Neural cell (in vitro differentiated cells): ENCODE data around the gene CDH12. TPM values are rescaled to one million over a fixed set of nuclear protein-coding genes. Genes with fewer than 3 reads are reported as not detected.

Experiments
- H2AFZ ChIP-seq: fragments of 200-600, 300-800 bp; sonication (generic), shearing (Covaris generic); 2 replicates; pipeline ENCODE4 v1.6.0; 2014; ENCODE audit warnings: low read depth, mild to moderate bottlenecking, antibody characterized with exemption, low read length, moderate library complexity
- H3F3A ChIP-seq: fragments of 200-600 bp; shearing (Covaris generic); 2 replicates; pipeline ENCODE4 v1.6.1; 2016; ENCODE audit warnings: mild to moderate bottlenecking, moderate library complexity, mixed read lengths, antibody characterized with exemption, low read length; ENCODE audit not compliant: insufficient read depth, poor library complexity, severe bottlenecking
- H3K27ac ChIP-seq: fragments of 200-600, 300-800 bp; sonication (generic), shearing (Covaris generic); 2 replicates; pipeline ENCODE4 v1.5.1; 2014; ENCODE audit warnings: mild to moderate bottlenecking, low read length, moderate library complexity
- H3K27me3 ChIP-seq: fragments of 300-800, 200-600 bp; sonication (generic), shearing (Covaris generic); 2 replicates; pipeline ENCODE4 v1.6.0; 2014; ENCODE audit warnings: mild to moderate bottlenecking, low read depth, low read length, moderate library complexity; ENCODE audit not compliant: insufficient read depth
- H3K36me3 ChIP-seq: fragments of 300-800, 200-600 bp; sonication (generic), shearing (Covaris generic); 2 replicates; pipeline ENCODE4 v1.5.1; 2014; ENCODE audit warnings: mild to moderate bottlenecking, antibody characterized with exemption, low read length, moderate library complexity; ENCODE audit not compliant: insufficient read depth
- H3K4me2 ChIP-seq: fragments of 300-800, 200-600 bp; sonication (generic), shearing (Covaris generic); 2 replicates; pipeline ENCODE4 v1.6.0; 2014; ENCODE audit warnings: mild to moderate bottlenecking, low read length
- H3K4me3 ChIP-seq: fragments of 300-800, 200-600 bp; sonication (generic), shearing (Covaris generic); 2 replicates; pipeline ENCODE4 v1.5.1; 2014; ENCODE audit warnings: mild to moderate bottlenecking, low read length, moderate library complexity
- H3K79me2 ChIP-seq: fragments of 200-600 bp; shearing (Covaris generic); replicated peaks from 2 replicates; pipeline ENCODE4 v1.6.0; 2014; ENCODE audit warnings: mild to moderate bottlenecking, low read length, moderate library complexity; ENCODE audit not compliant: insufficient read depth
- H3K9ac ChIP-seq: fragments of 300-800, 200-600 bp; sonication (generic), shearing (Covaris generic); 2 replicates; pipeline ENCODE4 v1.6.1; 2016; ENCODE audit warnings: mild to moderate bottlenecking, low read length, mixed read lengths
- H3K9me2 ChIP-seq: fragments of 200-600 bp; shearing (Covaris generic); 2 replicates; pipeline ENCODE4 v1.6.1; 2016; ENCODE audit warnings: mild to moderate bottlenecking, low read length, mixed read lengths; ENCODE audit not compliant: insufficient read depth
- H3K9me3 ChIP-seq: fragments of 200-600, 300-800 bp; sonication (generic), shearing (Covaris generic); 2 replicates; pipeline ENCODE4 v1.6.1; 2016; ENCODE audit warnings: mild to moderate bottlenecking, mixed run types, low read length, moderate library complexity, mixed read lengths
- H4K20me1 ChIP-seq: fragments of 200-600 bp; shearing (Covaris generic); 2 replicates; pipeline ENCODE4 v1.6.1; 2016; ENCODE audit warnings: mild to moderate bottlenecking, mixed run types; ENCODE audit not compliant: insufficient read depth
- EP300 ChIP-seq: fragments of 450-650 bp; conservative IDR thresholded peaks from 2 replicates; pipeline ENCODE4 v1.6.1; 2014; ENCODE audit warnings: antibody characterized with exemption, mild to moderate bottlenecking, moderate library complexity; ENCODE audit not compliant: poor library complexity, severe bottlenecking
- EZH2 ChIP-seq: fragments of 200-600, 300-800 bp; shearing (Covaris generic), sonication (generic); IDR thresholded peaks from 2 replicates; pipeline ENCODE4 v1.6.1; 2014; ENCODE audit warnings: antibody characterized with exemption, low read length, borderline replicate concordance, mild to moderate bottlenecking; ENCODE audit not compliant: insufficient read depth, poor library complexity, severe bottlenecking
- MXI1 ChIP-seq: fragments of 450-650 bp; conservative IDR thresholded peaks from 2 replicates; pipeline ENCODE4 v1.6.1; 2014; ENCODE audit warnings: antibody characterized with exemption, mild to moderate bottlenecking; ENCODE audit not compliant: poor library complexity, severe bottlenecking
- POLR2AphosphoS5 ChIP-seq: IDR thresholded peaks from 2 replicates; pipeline ENCODE4 v1.6.1; 2012
- RAD21 ChIP-seq: fragments of 450-650 bp; conservative IDR thresholded peaks from 2 replicates; pipeline ENCODE4 v1.6.1; 2014; ENCODE audit warnings: antibody characterized with exemption, mild to moderate bottlenecking, moderate library complexity
- REST ChIP-seq: IDR thresholded peaks from 2 replicates; pipeline ENCODE4 v1.6.1; 2012; ENCODE audit warnings: borderline replicate concordance
- SMC3 ChIP-seq: fragments of 450-650 bp; conservative IDR thresholded peaks from 2 replicates; pipeline ENCODE4 v1.6.1; 2014; ENCODE audit warnings: antibody characterized with exemption, mild to moderate bottlenecking, moderate library complexity; ENCODE audit not compliant: poor library complexity
- TAF1 ChIP-seq: IDR thresholded peaks from 2 replicates; pipeline ENCODE4 v1.6.1; 2012; ENCODE audit warnings: low read depth
- polyA plus RNA-seq: library from polyadenylated mRNA; depleted of rRNA; stranded (reverse); fragments of >200 nt; gene quantifications from 2 replicates; pipeline ENCODE4 v1.2.3, GENCODE V29; 2014
- TF ChIP-seq, protein P1 (sequence below): fragments of 450-650 bp; IDR thresholded peaks from 2 replicates; pipeline ENCODE4 v1.5.1; 2014; ENCODE audit warnings: antibody characterized with exemption, mild to moderate bottlenecking, moderate library complexity; ENCODE audit not compliant: poor library complexity, severe bottlenecking

Gene CDH12
- polyA plus RNA-seq, 1 donor from 2014 or later, result 2.1 TPM

DNA sequence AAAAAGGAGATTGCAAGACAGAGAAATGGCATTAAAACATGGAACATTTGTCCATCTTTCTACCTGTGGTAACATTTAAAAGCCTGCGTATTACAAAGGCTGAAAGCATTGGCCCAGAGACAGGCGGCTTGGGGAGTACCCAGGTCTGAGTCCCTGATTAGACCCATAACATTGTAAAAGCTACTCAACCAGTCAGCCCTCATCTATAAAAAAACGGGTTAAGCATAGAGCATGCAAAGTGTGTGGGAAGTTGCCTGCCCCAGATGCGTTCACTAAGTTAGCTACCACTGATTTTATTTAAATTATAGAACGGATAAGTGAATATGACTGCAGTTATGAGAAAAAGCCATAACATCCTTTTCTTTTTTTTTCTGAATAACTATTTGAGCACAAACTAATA, 276.1 kb downstream of the CDH12 start:
- H3K36me3 ChIP-seq, result no peaks in the 10 kb centered on the region
- no peaks in the 10 kb centered on the region for H4K20me1 ChIP-seq
- peaks cover 17% of the 10 kb centered on the region for H3K27me3 ChIP-seq
- H3K4me3 ChIP-seq, result no peak overlapping the region
- no peaks in the 10 kb centered on the region for H3F3A ChIP-seq
- no peaks in the 10 kb centered on the region for H3K9me2 ChIP-seq
- no peak overlapping the region for H3K27ac ChIP-seq
- TF ChIP-seq SMC3 (no peak), EZH2 (no peak), RAD21 (no peak), MXI1 (no peak), TAF1 (no peak), REST (no peak), POLR2AphosphoS5 (no peak), EP300 (no peak)
- TF ChIP-seq, protein P1, sequence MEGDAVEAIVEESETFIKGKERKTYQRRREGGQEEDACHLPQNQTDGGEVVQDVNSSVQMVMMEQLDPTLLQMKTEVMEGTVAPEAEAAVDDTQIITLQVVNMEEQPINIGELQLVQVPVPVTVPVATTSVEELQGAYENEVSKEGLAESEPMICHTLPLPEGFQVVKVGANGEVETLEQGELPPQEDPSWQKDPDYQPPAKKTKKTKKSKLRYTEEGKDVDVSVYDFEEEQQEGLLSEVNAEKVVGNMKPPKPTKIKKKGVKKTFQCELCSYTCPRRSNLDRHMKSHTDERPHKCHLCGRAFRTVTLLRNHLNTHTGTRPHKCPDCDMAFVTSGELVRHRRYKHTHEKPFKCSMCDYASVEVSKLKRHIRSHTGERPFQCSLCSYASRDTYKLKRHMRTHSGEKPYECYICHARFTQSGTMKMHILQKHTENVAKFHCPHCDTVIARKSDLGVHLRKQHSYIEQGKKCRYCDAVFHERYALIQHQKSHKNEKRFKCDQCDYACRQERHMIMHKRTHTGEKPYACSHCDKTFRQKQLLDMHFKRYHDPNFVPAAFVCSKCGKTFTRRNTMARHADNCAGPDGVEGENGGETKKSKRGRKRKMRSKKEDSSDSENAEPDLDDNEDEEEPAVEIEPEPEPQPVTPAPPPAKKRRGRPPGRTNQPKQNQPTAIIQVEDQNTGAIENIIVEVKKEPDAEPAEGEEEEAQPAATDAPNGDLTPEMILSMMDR, result no peak
- no peak overlapping the region for H3K9ac ChIP-seq
- no peaks in the 10 kb centered on the region for H3K79me2 ChIP-seq
- peaks cover 4% of the 10 kb centered on the region for H3K9me3 ChIP-seq
- H3K4me2 ChIP-seq, result no peak overlapping the region
- H2AFZ ChIP-seq, result no peak overlapping the region

DNA sequence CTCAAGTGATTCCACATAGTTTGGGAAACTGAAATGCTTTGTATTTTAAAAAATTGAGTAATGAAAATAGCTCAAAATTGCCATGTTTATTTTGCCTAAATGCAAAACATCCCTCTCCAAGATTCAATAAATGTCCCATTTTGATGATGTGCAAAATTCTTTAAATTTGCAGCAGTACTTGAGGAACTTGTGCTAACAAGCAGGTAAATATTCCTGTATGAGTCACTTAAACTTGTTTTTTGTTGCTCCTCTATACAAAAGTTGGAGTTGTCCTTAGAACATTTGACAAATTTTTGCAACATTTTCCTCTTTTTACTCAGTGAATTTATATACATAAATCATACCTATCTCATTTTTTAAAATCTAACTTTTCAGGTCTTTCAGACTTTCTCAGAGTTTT, 280.2 kb downstream of the CDH12 start:
- Histone ChIP-seq H3K79me2 (no peaks in the 10 kb centered on the region), H3F3A (no peaks in the 10 kb centered on the region), H3K27ac (no peak overlapping the region), H3K4me2 (no peak overlapping the region), H2AFZ (no peak overlapping the region), H3K9ac (no peak overlapping the region), H4K20me1 (no peaks in the 10 kb centered on the region), H3K9me3 (no peaks in the 10 kb centered on the region), H3K4me3 (no peak overlapping the region), H3K36me3 (no peaks in the 10 kb centered on the region), H3K9me2 (no peaks in the 10 kb centered on the region), H3K27me3 (peaks cover 8% of the 10 kb centered on the region)
- TF ChIP-seq EZH2, result no peak
- TF ChIP-seq RAD21, result no peak
- no peak for TF ChIP-seq POLR2AphosphoS5
- no peak for TF ChIP-seq MXI1
- TF ChIP-seq EP300, result no peak
- TF ChIP-seq SMC3, result no peak
- TF ChIP-seq TAF1, result no peak
- TF ChIP-seq REST, result no peak
- TF ChIP-seq, protein P1, result no peak
